Suprapubic skin (tissue), 4 donors: ENCODE results near the gene PPP2R2D.

ENCODE experiments used
- CTCF ChIP-seq, 2 donors: fragments of 200-600 bp in 1 of 2; fragments of 450-650 bp in 1 of 2; sonication (generic) in 1 of 2; IDR thresholded peaks; one replicate each; pipeline ENCODE4 v1.5.1; 2016 to 2019; ENCODE audit warnings: antibody characterized with exemption in 2 of 2, mild to moderate bottlenecking in 1 of 2, moderate library complexity in 1 of 2
- EP300 ChIP-seq: sonication (generic); formaldehyde crosslinking; IDR thresholded peaks from one replicate; pipeline ENCODE4 v1.6.1; 2017; ENCODE audit warnings: antibody characterized with exemption
- POLR2AphosphoS5 ChIP-seq, 3 donors: sonication (generic); formaldehyde crosslinking; IDR thresholded peaks; one replicate each; pipeline ENCODE4 v1.6.1; 2017; ENCODE audit warnings: antibody characterized with exemption in 3 of 3

- TF ChIP-seq POLR2AphosphoS5 (IDR thresholded peaks at IDR 0.05) (no peak), CTCF (IDR thresholded peaks at IDR 0.05) (no peak), EP300 (no peak)
Observed at GRCh38 chr10:131994435-131994834, 93.6 kb downstream of the PPP2R2D start.
